Measurements from ENCODE around the gene CCL7.

The CCL7 gene

GRCh38 chr17:34287875-34288274 lies 17.9 kb downstream of the CCL7 start:
- DNase-seq (ENCODE audit: low spot score) = no peak

GRCh38 chr17:34290586-34290985 lies 20.6 kb downstream of the CCL7 start:
- DNase-seq (ENCODE audit: low spot score) = no peak

- DNase-seq (ENCODE audit: low spot score) = no peak
Measured at GRCh38 chr17:34291721-34292348, 21.8 kb downstream of the CCL7 start.

GRCh38 chr17:34299027-34299426 lies 29.0 kb downstream of the CCL7 start:
- DNase-seq (ENCODE audit: low spot score) = no peak

- no peak for DNase-seq (ENCODE audit: low spot score)
Measured at GRCh38 chr17:34299956-34300577, 30.0 kb downstream of the CCL7 start.

- no peak for DNase-seq (ENCODE audit: low spot score)
Measured at GRCh38 chr17:34300652-34301370, 30.8 kb downstream of the CCL7 start.

GRCh38 chr17:34301986-34302385 lies 32.0 kb downstream of the CCL7 start:
- no peak for DNase-seq (ENCODE audit: low spot score)

- no peak for DNase-seq (ENCODE audit: low spot score)
Measured at GRCh38 chr17:34302636-34303035, 32.6 kb downstream of the CCL7 start.

GRCh38 chr17:34303606-34304005 lies 33.6 kb downstream of the CCL7 start:
- DNase-seq (ENCODE audit: low spot score) = no peak

- no peak for DNase-seq (ENCODE audit: low spot score)
Measured at GRCh38 chr17:34305061-34305460, 35.0 kb downstream of the CCL7 start.

GRCh38 chr17:34305606-34306005 lies 35.6 kb downstream of the CCL7 start:
- DNase-seq (ENCODE audit: low spot score) = no peak

GRCh38 chr17:34306466-34306865 lies 36.4 kb downstream of the CCL7 start:
- no peak for DNase-seq (ENCODE audit: low spot score)

- DNase-seq (ENCODE audit: low spot score) = no peak
Measured at GRCh38 chr17:34307110-34307509, 37.1 kb downstream of the CCL7 start.

GRCh38 chr17:34308371-34308770 lies 38.4 kb downstream of the CCL7 start:
- DNase-seq (ENCODE audit: low spot score) = no peak

- DNase-seq (ENCODE audit: low spot score) = no peak
Measured at GRCh38 chr17:34311291-34311690, 41.3 kb downstream of the CCL7 start.

- DNase-seq (ENCODE audit: low spot score) = no peak
Measured at GRCh38 chr17:34312080-34312479, 42.1 kb downstream of the CCL7 start.

GRCh38 chr17:34313164-34313563 lies 43.1 kb downstream of the CCL7 start:
- no peak for DNase-seq (ENCODE audit: low spot score)

- DNase-seq (ENCODE audit: low spot score) = no peak
Measured at GRCh38 chr17:34314279-34314678, 44.3 kb downstream of the CCL7 start.

- no peak for DNase-seq (ENCODE audit: low spot score)
Measured at GRCh38 chr17:34318474-34318873, 48.5 kb downstream of the CCL7 start.

GRCh38 chr17:34319039-34319483 lies 49.0 kb downstream of the CCL7 start, which contains the start of gene CCL8:
Gene CCL8 (plus strand): TSS chr17:34319435. CDS start chr17:34319502, 67 bp downstream.
- DNase-seq (ENCODE audit: low spot score) = no peak

Measured in D341Med (cell line).